HFF-Myc (cell line): ENCODE measurements around the gene XRCC3.

Experiments
- DNase-seq: peaks from one replicate; pipeline ENCODE4 v3.0.0-alpha.2; 2011; ENCODE audit warnings: low read depth; ENCODE audit errors: extremely low read depth
- H3K4me3 ChIP-seq: replicated peaks from 2 replicates; pipeline ENCODE4 v1.5.1; 2011; ENCODE audit warnings: low read depth, mild to moderate bottlenecking, control low read depth, low read length
- CTCF ChIP-seq: IDR thresholded peaks from 2 replicates; pipeline ENCODE4 v1.5.1; 2012; ENCODE audit warnings: mild to moderate bottlenecking, low read depth, low read length, control low read depth; ENCODE audit errors: missing control alignments

Gene XRCC3

GRCh38 chr14:103725739-103726395 is 10.6 kb upstream of the XRCC3 start:
- no peak overlapping the region for H3K4me3 ChIP-seq
- TF ChIP-seq CTCF, result no peak
- no peak for DNase-seq

GRCh38 chr14:103725001-103725682 is 9.9 kb upstream of the XRCC3 start:
- no peak for TF ChIP-seq CTCF
- DNase-seq, result no peak

DNA sequence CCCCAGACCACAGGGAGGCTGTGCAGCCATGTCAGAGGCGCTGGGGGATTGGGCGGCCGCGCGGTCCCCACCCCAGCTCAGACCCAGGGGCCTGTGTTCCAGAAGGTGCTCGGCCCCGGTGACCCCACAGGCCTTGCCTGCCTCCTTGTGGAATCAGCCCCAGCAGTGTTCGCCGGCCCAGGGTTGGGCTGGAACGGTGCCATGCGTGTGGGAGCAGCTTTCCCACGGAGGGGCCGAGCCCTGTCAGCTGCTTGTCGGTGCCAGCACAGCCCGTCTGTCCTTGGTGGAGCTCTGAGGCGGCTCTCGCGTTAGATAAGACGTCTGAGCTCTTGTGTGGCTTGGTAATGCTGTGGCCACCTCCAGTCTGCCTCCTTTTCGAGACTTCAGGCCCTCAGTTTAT is 8.9 kb upstream of the XRCC3 start:
- no peak for TF ChIP-seq CTCF
- DNase-seq, result no peak
- H3K4me3 ChIP-seq, result no peak overlapping the region

More at GRCh38 chr14:103725001-103725682, 9.9 kb upstream of the XRCC3 start:
- H3K4me3 ChIP-seq, result no peak overlapping the region

GRCh38 chr14:103723748-103724081 is 8.5 kb upstream of the XRCC3 start:
- no peak for TF ChIP-seq CTCF
- no peak for DNase-seq
- no peak overlapping the region for H3K4me3 ChIP-seq

DNA sequence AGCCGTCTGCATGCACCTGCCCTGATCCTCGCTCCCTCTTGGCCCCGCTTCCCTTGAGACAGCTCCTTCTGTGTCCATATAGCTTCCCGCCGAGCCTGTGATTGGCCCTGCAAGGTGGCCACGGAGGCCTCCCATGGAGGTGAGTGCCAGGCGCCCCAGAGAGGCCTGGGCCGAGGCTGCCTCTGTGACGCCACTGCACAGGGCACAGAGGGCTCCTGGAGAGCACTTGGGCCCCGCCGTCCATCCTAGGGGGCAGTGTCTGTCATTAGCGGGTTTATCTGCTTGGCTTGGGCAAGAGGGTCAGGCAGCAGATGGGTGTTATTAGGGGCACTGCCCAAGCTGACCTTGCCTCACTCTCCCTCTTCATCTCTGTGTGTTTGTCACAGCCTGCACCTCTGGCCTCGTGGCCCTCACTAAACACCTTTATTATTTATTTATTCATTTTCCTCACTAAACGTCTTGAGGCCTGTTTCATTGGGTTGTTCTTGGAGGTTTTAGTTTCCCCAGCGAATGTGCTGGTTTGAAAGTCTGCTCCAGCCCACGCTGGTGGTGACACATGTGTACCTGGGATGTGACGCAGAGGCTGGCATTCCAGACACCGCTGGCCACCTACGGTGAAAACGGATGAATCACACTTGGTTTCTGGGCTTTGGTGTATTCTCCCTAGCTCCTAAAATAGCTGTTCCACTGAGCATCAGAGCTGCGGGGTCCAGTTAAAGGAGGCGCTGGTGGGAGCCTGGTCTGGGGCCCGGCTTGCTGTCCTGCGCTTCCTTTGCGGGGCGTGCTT is 6.3 kb upstream of the XRCC3 start:
- H3K4me3 ChIP-seq, result no peak overlapping the region
- TF ChIP-seq CTCF, result no peak
- no peak for DNase-seq

DNA sequence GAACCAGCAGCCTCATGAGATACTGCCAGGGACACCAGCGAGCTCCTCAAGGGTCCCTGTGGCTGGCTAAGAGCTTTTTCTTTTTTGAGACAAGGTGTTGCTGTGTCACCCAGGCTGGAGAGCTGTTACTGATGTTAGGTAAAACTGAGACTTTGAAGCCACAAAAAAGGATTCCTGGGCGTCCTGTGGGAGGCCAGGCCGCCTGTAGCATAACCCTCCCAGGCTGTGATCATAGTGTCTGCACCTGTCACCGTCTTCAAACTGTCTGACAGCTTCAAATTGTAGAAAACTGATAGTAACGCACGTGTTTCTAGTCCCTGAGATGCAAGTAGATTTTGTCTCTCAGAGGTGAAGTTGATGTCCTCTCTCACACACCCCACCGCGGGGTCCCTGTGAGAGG is 4.5 kb upstream of the XRCC3 start:
- no peak for DNase-seq
- no peak for TF ChIP-seq CTCF

More for the DNA sequence above, 4.5 kb upstream of the XRCC3 start:
- H3K4me3 ChIP-seq, result no peak overlapping the region
